CD14-positive monocyte (primary cell): ENCODE results near the gene STK4. TPM values are rescaled to one million over a fixed set of nuclear protein-coding genes. Genes with fewer than 3 reads are reported as not detected.
"Not testable (repeated sequence)": the region's sequence is repeated elsewhere in the genome, so short reads cannot be mapped to it uniquely, and the experiment has no call there.

Source experiments
- DNase-seq, 3 donors: peaks; one replicate each; pipeline ENCODE4 v3.0.0-alpha.2; 2011 to 2022
- H2AFZ ChIP-seq: 2 replicates; pipeline ENCODE4 v1.6.0; 2012; ENCODE audit warnings: mild to moderate bottlenecking, low read depth, low read length, inconsistent platforms; ENCODE audit not compliant: insufficient read depth, poor library complexity, severe bottlenecking
- H3K27ac ChIP-seq, 2 donors: 1 replicate in 1 of 2; 2 replicates in 1 of 2; pipeline ENCODE4 v1.5.1; 2012 to 2013; ENCODE audit warnings: low read length in 2 of 2, control low read depth in 1 of 2, inconsistent platforms in 1 of 2, low read depth in 1 of 2, mild to moderate bottlenecking in 1 of 2
- H3K27me3 ChIP-seq, 2 donors: one replicate each; pipeline versions ENCODE4 v1.6.0 to v1.6.1; 2011 to 2013; ENCODE audit warnings: low read length in 2 of 2; ENCODE audit not compliant: control insufficient read depth in 2 of 2, insufficient read depth in 2 of 2
- H3K36me3 ChIP-seq, 2 donors: replicated peaks in 1 of 2; 1 replicate in 1 of 2; 2 replicates in 1 of 2; pipeline versions ENCODE4 v1.5.1 to v1.6.1; 2012 to 2013; ENCODE audit warnings: low read length in 2 of 2, control low read depth in 1 of 2, inconsistent platforms in 1 of 2, mild to moderate bottlenecking in 1 of 2; ENCODE audit not compliant: insufficient read depth in 2 of 2, control insufficient read depth in 1 of 2
- H3K4me1 ChIP-seq, 2 donors: 1 replicate in 1 of 2; 2 replicates in 1 of 2; pipeline versions ENCODE4 v1.5.1 to v1.6.1; 2012 to 2013; ENCODE audit warnings: low read length in 2 of 2, control low read depth in 1 of 2, inconsistent platforms in 1 of 2, mild to moderate bottlenecking in 1 of 2, moderate library complexity in 1 of 2; ENCODE audit not compliant: insufficient read depth in 2 of 2, control insufficient read depth in 1 of 2
- H3K4me2 ChIP-seq: replicated peaks from 2 replicates; pipeline ENCODE3; 2012; ENCODE audit warnings: low read length, moderate library complexity, mild to moderate bottlenecking; ENCODE audit not compliant: poor library complexity, severe bottlenecking; ENCODE audit errors: extremely low read depth
- H3K4me3 ChIP-seq, 3 experiments: fragments of 200-600 bp in 1 of 3; sonication (generic) in 1 of 3; replicated peaks in 1 of 3; 1 replicate in 2 of 3; 2 replicates in 1 of 3; pipeline ENCODE4 v1.5.1; 2011 to 2013; ENCODE audit warnings: low read length in 3 of 3, mild to moderate bottlenecking in 3 of 3, control low read depth in 2 of 3, low read depth in 2 of 3, inconsistent platforms in 1 of 3, moderate library complexity in 1 of 3
- H3K79me2 ChIP-seq: 2 replicates; pipeline ENCODE4 v1.6.0; 2012; ENCODE audit warnings: mild to moderate bottlenecking, control low read depth, inconsistent platforms, low read length, moderate library complexity; ENCODE audit not compliant: insufficient read depth
- H3K9ac ChIP-seq: 2 replicates; pipeline ENCODE4 v1.6.0; 2017; ENCODE audit warnings: low read length, mild to moderate bottlenecking; ENCODE audit not compliant: insufficient read depth, poor library complexity, severe bottlenecking
- H3K9me3 ChIP-seq, 2 donors: replicated peaks in 1 of 2; 1 replicate in 1 of 2; 2 replicates in 1 of 2; pipeline versions ENCODE4 v1.5.1 to v1.6.1; 2012 to 2013; ENCODE audit warnings: low read length in 2 of 2, control low read depth in 1 of 2; ENCODE audit not compliant: control insufficient read depth in 1 of 2, insufficient read depth in 1 of 2
- H4K20me1 ChIP-seq: 2 replicates; pipeline ENCODE4 v1.6.0; 2012; ENCODE audit warnings: mild to moderate bottlenecking, low read length, control low read depth, moderate library complexity; ENCODE audit not compliant: insufficient read depth
- H3K27ac Mint-ChIP-seq, 7 donors: one replicate each; pipeline ENCODE4 v1.8.0; 2020; ENCODE audit warnings: mild to moderate bottlenecking in 7 of 7, mixed read lengths in 7 of 7, moderate library complexity in 6 of 7, inconsistent platforms in 2 of 7
- H3K27me3 Mint-ChIP-seq, 3 donors: one replicate each; pipeline ENCODE4 v1.8.0; 2021 to 2022; ENCODE audit warnings: low read depth in 3 of 3, mild to moderate bottlenecking in 3 of 3, mixed read lengths in 3 of 3, moderate library complexity in 3 of 3, inconsistent platforms in 1 of 3
- H3K36me3 Mint-ChIP-seq, 2 donors: one replicate each; pipeline ENCODE4 v1.8.0; 2020; ENCODE audit warnings: mixed read lengths in 2 of 2, inconsistent platforms in 1 of 2, mild to moderate bottlenecking in 1 of 2
- H3K4me1 Mint-ChIP-seq: one replicate; pipeline ENCODE4 v1.8.0; 2020; ENCODE audit warnings: mild to moderate bottlenecking, mixed read lengths
- H3K4me3 Mint-ChIP-seq, 2 donors: one replicate each; pipeline ENCODE4 v1.8.0; 2020; ENCODE audit warnings: mild to moderate bottlenecking in 2 of 2, mixed read lengths in 2 of 2, moderate library complexity in 1 of 2
- H3K9me3 Mint-ChIP-seq, 7 donors: one replicate each; pipeline ENCODE4 v1.8.0; 2020 to 2022; ENCODE audit warnings: mixed read lengths in 7 of 7, mild to moderate bottlenecking in 6 of 7, moderate library complexity in 6 of 7, inconsistent platforms in 2 of 7
- WGBS: methylation state at CpG from one replicate; pipeline ENCODE4 v1.1.5; 2013; ENCODE audit warnings: missing lambda C conversion rate; ENCODE audit not compliant: insufficient coverage; 5-methylcytosine and 5-hydroxymethylcytosine counted together
- intact Hi-C, 2 donors: fragments of 100-400 bp; cut with micrococcal nuclease; formaldehyde crosslinking; loops; one replicate each; pipeline versions ENCODE4 v1.15.0 to v1.15.1; 2023
- polyA plus RNA-seq, 3 donors: library from polyadenylated mRNA; depleted of rRNA in 1 of 3; unstranded in 2 of 3; stranded (reverse) in 1 of 3; fragments of 300-500 nt in 2 of 3; fragments of >200 nt in 1 of 3; fragmentation: Illumina TruSeq in 2 of 3; gene quantifications; 1 replicate in 2 of 3; 2 replicates in 1 of 3; pipeline ENCODE4 v1.2.3, GENCODE V29; 2012 to 2021
- TF ChIP-seq, protein P1 (sequence below): fragments of 200-600 bp; IDR thresholded peaks from one replicate; pipeline ENCODE4 v1.8.0; 2022; ENCODE audit warnings: antibody characterized with exemption, mild to moderate bottlenecking

Gene STK4
- polyA plus RNA-seq, 3 donors, result 53.0 to 123 (median 69.9) TPM

DNA sequence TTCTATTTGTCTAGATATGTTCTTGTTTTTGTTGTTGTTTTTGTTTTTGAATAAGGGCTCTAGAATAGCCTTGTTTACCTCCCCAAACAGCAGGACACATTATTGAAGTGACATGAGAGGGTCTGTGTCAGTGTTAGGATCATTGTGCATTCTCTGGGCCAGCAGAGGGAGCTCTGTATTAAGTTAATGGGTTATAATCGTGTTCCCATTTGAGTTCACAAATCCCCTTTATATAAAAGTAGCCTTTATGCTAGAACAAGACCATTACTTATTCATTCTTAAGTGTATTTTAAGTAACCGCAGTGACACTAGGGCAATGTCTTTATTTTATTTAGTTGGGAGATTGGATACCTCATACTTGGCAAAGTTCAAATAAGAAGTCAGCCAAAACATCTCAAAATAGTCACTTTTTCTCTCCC lies 44.8 kb downstream of the STK4 start:
- no peak overlapping the region for H3K4me3 Mint-ChIP-seq
- H3K4me3 ChIP-seq, result no peak overlapping the region
- H3K27ac Mint-ChIP-seq, result no peak overlapping the region
- no peaks in the 10 kb centered on the region for H3K9me3 Mint-ChIP-seq
- no CpG with 5 or more reads among the region's 2 CpGs for WGBS
- peak overlapping the region in 1 of 2 donors; percentile 15 for H3K27ac ChIP-seq
- H3K4me1 ChIP-seq, result no peaks in the 10 kb centered on the region
- H3K36me3 Mint-ChIP-seq, result peaks cover 67 to 83% of the 10 kb centered on the region in 2 donors
- intact Hi-C loops, result no loop called here
- peak in 2 of 3 donors; percentile 9 to 19 for DNase-seq
- no peaks in the 10 kb centered on the region for H3K9me3 ChIP-seq
- TF ChIP-seq, protein P1, sequence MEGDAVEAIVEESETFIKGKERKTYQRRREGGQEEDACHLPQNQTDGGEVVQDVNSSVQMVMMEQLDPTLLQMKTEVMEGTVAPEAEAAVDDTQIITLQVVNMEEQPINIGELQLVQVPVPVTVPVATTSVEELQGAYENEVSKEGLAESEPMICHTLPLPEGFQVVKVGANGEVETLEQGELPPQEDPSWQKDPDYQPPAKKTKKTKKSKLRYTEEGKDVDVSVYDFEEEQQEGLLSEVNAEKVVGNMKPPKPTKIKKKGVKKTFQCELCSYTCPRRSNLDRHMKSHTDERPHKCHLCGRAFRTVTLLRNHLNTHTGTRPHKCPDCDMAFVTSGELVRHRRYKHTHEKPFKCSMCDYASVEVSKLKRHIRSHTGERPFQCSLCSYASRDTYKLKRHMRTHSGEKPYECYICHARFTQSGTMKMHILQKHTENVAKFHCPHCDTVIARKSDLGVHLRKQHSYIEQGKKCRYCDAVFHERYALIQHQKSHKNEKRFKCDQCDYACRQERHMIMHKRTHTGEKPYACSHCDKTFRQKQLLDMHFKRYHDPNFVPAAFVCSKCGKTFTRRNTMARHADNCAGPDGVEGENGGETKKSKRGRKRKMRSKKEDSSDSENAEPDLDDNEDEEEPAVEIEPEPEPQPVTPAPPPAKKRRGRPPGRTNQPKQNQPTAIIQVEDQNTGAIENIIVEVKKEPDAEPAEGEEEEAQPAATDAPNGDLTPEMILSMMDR, result peak; percentile 67
- H3K4me2 ChIP-seq, result no peak overlapping the region
- peaks cover 2% of the 10 kb centered on the region for H3K4me1 Mint-ChIP-seq
- H2AFZ ChIP-seq, result no peak overlapping the region
- H3K36me3 ChIP-seq, result peaks cover 84 to 93% of the 10 kb centered on the region in 2 donors
- no peaks in the 10 kb centered on the region for H3K27me3 ChIP-seq
- H3K9ac ChIP-seq, result no peak overlapping the region
- peaks cover 98% of the 10 kb centered on the region for H4K20me1 ChIP-seq
- peaks cover 77% of the 10 kb centered on the region for H3K79me2 ChIP-seq
- no peaks in the 10 kb centered on the region for H3K27me3 Mint-ChIP-seq

DNA sequence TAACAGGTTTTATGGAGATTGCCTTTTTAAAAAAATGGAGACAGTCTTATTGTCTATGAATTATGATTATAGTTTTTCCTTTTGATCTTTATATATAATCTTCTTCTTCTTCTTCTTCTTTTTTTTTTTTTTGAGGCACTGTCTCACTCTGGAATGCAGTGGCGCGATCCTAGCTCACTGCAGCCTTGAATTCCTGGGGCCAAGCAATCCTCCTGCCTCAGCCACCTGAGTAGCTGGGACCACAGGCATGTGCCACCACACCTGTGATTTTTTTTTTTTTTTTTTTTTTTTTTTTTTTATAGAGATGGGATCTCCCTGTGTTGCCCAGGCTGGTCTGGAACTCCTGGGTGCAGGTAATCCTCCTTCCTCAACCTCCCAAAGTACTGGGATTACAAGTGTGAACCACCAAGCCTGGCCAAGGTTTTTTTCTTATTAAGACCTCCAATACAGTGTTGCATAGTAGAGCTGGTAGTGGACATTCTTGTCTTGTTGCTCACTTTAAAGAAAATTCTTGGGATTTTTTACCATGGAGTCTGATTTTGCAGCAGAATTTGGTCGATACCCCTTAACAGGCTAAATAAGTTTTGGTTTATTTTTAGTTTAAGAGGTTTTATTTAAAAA lies 46.5 kb downstream of the STK4 start:
- intact Hi-C loops, result no loop called here
- no peaks in the 10 kb centered on the region for H3K9me3 Mint-ChIP-seq
- H3K4me2 ChIP-seq, result no peak overlapping the region
- H2AFZ ChIP-seq, result no peak overlapping the region
- H3K27me3 ChIP-seq, result no peaks in the 10 kb centered on the region
- no CpG with 5 or more reads among the region's 3 CpGs for WGBS
- no peaks in the 10 kb centered on the region for H3K9me3 ChIP-seq
- peaks cover 68 to 84% of the 10 kb centered on the region in 2 donors for H3K36me3 Mint-ChIP-seq
- peaks cover 76% of the 10 kb centered on the region for H3K79me2 ChIP-seq
- H3K4me3 Mint-ChIP-seq, result no peak overlapping the region
- H3K4me1 Mint-ChIP-seq, result peaks cover 2% of the 10 kb centered on the region
- H3K4me1 ChIP-seq, result no peaks in the 10 kb centered on the region
- H3K36me3 ChIP-seq, result peaks cover 85 to 93% of the 10 kb centered on the region in 2 donors
- no peak overlapping the region for H3K9ac ChIP-seq
- H3K27ac Mint-ChIP-seq, result no peak overlapping the region
- no peak overlapping the region for H3K27ac ChIP-seq
- H3K4me3 ChIP-seq, result no peak overlapping the region
- peaks cover 98% of the 10 kb centered on the region for H4K20me1 ChIP-seq
- no peak for DNase-seq
- TF ChIP-seq, protein P1, result no peak
- no peaks in the 10 kb centered on the region for H3K27me3 Mint-ChIP-seq

DNA sequence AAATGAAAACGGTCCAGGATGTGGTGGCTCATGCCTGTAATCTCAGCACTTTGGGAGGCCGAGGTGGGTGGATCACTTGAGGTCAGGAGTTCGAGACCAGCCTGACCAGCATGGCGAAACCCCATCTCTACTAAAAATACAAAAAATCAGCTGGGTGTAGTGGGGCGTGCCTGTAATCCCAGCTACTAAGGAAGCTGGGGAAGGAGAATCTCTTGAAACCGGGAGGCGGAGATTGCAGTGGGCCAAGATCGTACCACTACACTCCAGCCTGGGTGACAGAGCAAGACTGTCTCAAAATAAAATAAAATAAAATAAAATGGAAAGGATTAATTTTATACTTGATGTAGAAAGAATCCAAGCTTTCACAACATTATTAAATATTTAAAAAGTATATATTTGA lies 47.8 kb downstream of the STK4 start:
- Histone ChIP-seq H3K36me3 (peaks cover 88 to 91% of the 10 kb centered on the region in 2 donors), H4K20me1 (peaks cover 98% of the 10 kb centered on the region), H3K79me2 (peaks cover 67% of the 10 kb centered on the region)
- DNase-seq, H3K9ac ChIP-seq, H3K9me3 ChIP-seq, H3K4me2 ChIP-seq, H3K4me1 ChIP-seq, H3K4me3 Mint-ChIP-seq, H3K27me3 Mint-ChIP-seq, H3K27me3 ChIP-seq, H3K27ac ChIP-seq, H3K4me3 ChIP-seq, intact Hi-C loops, H3K9me3 Mint-ChIP-seq, H3K4me1 Mint-ChIP-seq, H2AFZ ChIP-seq: not testable (repeated sequence)
- WGBS, result no CpG with 5 or more reads among the region's 8 CpGs
- Mint-ChIP-seq H3K36me3 (peaks cover 63 to 83% of the 10 kb centered on the region in 2 donors), H3K27ac (peak overlapping the region in 3 of 7 donors; percentile 6 to 25 (median 22))
